Heart left ventricle (tissue), 13 donors: ENCODE results near the gene C14orf132.

ENCODE experiments used
- POLR2A ChIP-seq, 2 donors: fragments of 450-650 bp; IDR thresholded peaks; one replicate each; pipeline ENCODE4 v1.6.1; 2017; ENCODE audit warnings: antibody characterized with exemption in 2 of 2, mild to moderate bottlenecking in 2 of 2, moderate library complexity in 2 of 2
- TF ChIP-seq, protein P1 (sequence below), 12 donors: fragments of 200-600 bp; sonication (generic) in 4 of 12; IDR thresholded peaks; one replicate each; pipeline versions ENCODE4 v1.5.0 to v1.8.0; 2018 to 2022; ENCODE audit warnings: antibody characterized with exemption in 12 of 12, mild to moderate bottlenecking in 5 of 12
- donor health status: ischemic (EF 13 %, LVEDD 7.1; RV severe dilation, severe dysfunction).
- donor health status: DM: no; HTN: yes; CAD: no.
- donor health status: DM: no; HTN: no; CAD: no.
- donor health status: ischemic (EF 25% LVEDD 6.9; RV normal size, moderate dysfunction).
- donor health status: ischemic (EF 25% LVEDD 5.7; RV mildly dilated, moderate dysfunction).
- donor health status: ischemic (EF 35%, LVEDD 5.7; RV mildly dilated, moderate dysfunction).
- donor health status: nonischemic (EF 11% LVEDD 7.7; RV severe dilation, severe dysfunction).
- donor health status: DM: yes; HTN: yes; CAD: no.
- donor health status: PGD.
- donor health status: ischemic (EF 29% LVEDD 5.4; RV normal size, mild dysfunction).
- donor health status: nonischemic (EF 23%, LVEDD 6.1; RV moderate dilation, normal function).

DNA sequence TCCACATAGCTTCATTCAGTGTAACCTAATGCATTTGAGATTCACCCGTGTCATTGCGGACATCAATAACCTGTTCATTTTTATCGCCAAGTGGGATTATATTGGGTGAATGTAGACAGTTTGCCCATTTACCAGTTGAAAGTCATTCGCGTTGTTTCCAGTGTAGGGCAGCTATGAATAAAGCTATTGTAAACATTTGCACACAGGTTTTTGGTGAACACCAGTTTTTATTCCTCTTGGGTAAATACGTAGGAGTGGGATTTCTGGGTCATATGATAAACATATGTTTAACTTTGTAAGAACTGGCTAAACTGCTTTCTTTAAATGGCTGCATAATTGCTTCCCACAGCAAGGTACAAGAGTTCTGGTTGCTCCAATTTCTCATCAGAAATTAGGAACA is 33.6 kb downstream of the C14orf132 start:
- TF ChIP-seq, protein P1, sequence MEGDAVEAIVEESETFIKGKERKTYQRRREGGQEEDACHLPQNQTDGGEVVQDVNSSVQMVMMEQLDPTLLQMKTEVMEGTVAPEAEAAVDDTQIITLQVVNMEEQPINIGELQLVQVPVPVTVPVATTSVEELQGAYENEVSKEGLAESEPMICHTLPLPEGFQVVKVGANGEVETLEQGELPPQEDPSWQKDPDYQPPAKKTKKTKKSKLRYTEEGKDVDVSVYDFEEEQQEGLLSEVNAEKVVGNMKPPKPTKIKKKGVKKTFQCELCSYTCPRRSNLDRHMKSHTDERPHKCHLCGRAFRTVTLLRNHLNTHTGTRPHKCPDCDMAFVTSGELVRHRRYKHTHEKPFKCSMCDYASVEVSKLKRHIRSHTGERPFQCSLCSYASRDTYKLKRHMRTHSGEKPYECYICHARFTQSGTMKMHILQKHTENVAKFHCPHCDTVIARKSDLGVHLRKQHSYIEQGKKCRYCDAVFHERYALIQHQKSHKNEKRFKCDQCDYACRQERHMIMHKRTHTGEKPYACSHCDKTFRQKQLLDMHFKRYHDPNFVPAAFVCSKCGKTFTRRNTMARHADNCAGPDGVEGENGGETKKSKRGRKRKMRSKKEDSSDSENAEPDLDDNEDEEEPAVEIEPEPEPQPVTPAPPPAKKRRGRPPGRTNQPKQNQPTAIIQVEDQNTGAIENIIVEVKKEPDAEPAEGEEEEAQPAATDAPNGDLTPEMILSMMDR (IDR thresholded peaks at IDR 0.05) = no peak
- TF ChIP-seq POLR2A (IDR thresholded peaks at IDR 0.05) = no peak
